Progenitor cell of endocrine pancreas (in vitro differentiated cells): ENCODE data around the gene BCKDK. TPM values are rescaled to one million over a fixed set of nuclear protein-coding genes. Genes with fewer than 3 reads are reported as not detected.

ENCODE experiments used
- DNase-seq: peaks from one replicate; pipeline ENCODE4 v3.0.0; 2021; ENCODE audit warnings: low spot score; ENCODE audit not compliant: unreplicated experiment
- H3K27ac Mint-ChIP-seq: 2 replicates; pipeline ENCODE4 v1.8.0; 2021; ENCODE audit warnings: mild to moderate bottlenecking, moderate library complexity, mixed read lengths
- H3K27me3 Mint-ChIP-seq: 2 replicates; pipeline ENCODE4 v1.8.0; 2021; ENCODE audit warnings: mixed read lengths
- H3K36me3 Mint-ChIP-seq: 2 replicates; pipeline ENCODE4 v1.8.0; 2022; ENCODE audit warnings: mixed read lengths; ENCODE audit not compliant: insufficient read depth
- H3K4me1 Mint-ChIP-seq: 2 replicates; pipeline ENCODE4 v1.8.0; 2021; ENCODE audit warnings: low read depth, mixed read lengths
- H3K4me3 Mint-ChIP-seq: 2 replicates; pipeline ENCODE4 v1.8.0; 2021; ENCODE audit warnings: low read depth, mild to moderate bottlenecking, moderate library complexity, mixed read lengths
- H3K9me3 Mint-ChIP-seq: 2 replicates; pipeline ENCODE4 v1.8.0; 2021; ENCODE audit warnings: low read depth, mixed read lengths
- CTCF ChIP-seq: fragments of 200-600 bp; sonication (generic); IDR thresholded peaks from one replicate; pipeline ENCODE4 v1.5.0; 2021; ENCODE audit warnings: antibody characterized with exemption, mild to moderate bottlenecking; ENCODE audit not compliant: unreplicated experiment
- total RNA-seq: library from RNA; stranded (reverse); gene quantifications from 2 replicates; pipeline ENCODE4 v1.2.1, GENCODE V29; 2021

Gene BCKDK
- total RNA-seq, 1 donor from 2014 or later = 41.7 TPM

GRCh38 chr16:31128711-31129567 lies 20.8 kb downstream of the BCKDK start:
- peak overlapping the region; percentile 71 for H3K27ac Mint-ChIP-seq
- no peaks in the 10 kb centered on the region for H3K9me3 Mint-ChIP-seq
- H3K36me3 Mint-ChIP-seq = peaks cover 18% of the 10 kb centered on the region
- peaks cover 27% of the 10 kb centered on the region for H3K4me1 Mint-ChIP-seq
- no peak for DNase-seq
- H3K27me3 Mint-ChIP-seq = no peaks in the 10 kb centered on the region
- no peak for TF ChIP-seq CTCF
- no peak overlapping the region for H3K4me3 Mint-ChIP-seq

DNA sequence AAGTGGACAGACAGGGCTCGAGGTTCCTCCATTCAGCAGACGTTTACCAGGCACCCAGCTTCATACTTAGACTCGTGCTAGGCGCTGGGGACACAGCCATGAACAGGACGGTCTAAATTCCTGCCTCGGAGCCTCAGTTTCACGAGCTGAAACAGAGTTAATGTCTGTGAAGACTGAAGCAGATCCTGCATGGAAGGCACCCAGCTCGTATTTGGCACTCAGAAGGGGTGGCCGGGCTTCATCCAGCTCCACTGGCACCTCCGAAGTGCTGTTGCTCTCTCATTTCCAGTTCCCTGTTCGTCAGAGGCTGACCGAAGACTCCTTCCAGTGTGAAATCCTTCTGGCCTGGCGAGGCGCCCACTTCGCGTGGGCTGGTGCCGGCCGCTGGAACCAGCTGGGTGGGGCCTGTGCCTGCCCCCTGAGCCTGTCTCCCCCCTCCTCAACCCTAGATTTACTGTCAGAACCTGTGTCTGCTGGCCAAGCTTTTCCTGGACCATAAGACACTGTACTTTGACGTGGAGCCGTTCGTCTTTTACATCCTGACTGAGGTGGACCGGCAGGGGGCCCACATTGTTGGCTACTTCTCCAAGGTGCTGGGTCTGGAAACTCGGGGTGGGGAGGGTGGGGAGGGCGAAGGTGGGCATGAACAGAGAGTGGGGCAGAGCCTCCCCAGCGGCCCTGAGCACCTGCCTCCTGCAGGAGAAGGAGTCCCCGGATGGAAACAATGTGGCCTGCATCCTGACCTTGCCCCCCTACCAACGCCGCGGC lies 21.6 kb downstream of the BCKDK start:
- Mint-ChIP-seq H3K4me1 (peaks cover 32% of the 10 kb centered on the region), H3K27me3 (no peaks in the 10 kb centered on the region), H3K4me3 (no peak overlapping the region), H3K9me3 (no peaks in the 10 kb centered on the region), H3K36me3 (peaks cover 18% of the 10 kb centered on the region), H3K27ac (peak overlapping the region; percentile 98)
- DNase-seq = no peak
- TF ChIP-seq CTCF = no peak

- peak overlapping the region; percentile 98 for H3K27ac Mint-ChIP-seq
- no peaks in the 10 kb centered on the region for H3K9me3 Mint-ChIP-seq
- TF ChIP-seq CTCF = no peak
- H3K4me1 Mint-ChIP-seq = peaks cover 33% of the 10 kb centered on the region
- peaks cover 18% of the 10 kb centered on the region for H3K36me3 Mint-ChIP-seq
- no peaks in the 10 kb centered on the region for H3K27me3 Mint-ChIP-seq
- peak overlapping the region; percentile 38 for H3K4me3 Mint-ChIP-seq
- no peak for DNase-seq
Measured at GRCh38 chr16:31130336-31130891, 22.2 kb downstream of the BCKDK start.

DNA sequence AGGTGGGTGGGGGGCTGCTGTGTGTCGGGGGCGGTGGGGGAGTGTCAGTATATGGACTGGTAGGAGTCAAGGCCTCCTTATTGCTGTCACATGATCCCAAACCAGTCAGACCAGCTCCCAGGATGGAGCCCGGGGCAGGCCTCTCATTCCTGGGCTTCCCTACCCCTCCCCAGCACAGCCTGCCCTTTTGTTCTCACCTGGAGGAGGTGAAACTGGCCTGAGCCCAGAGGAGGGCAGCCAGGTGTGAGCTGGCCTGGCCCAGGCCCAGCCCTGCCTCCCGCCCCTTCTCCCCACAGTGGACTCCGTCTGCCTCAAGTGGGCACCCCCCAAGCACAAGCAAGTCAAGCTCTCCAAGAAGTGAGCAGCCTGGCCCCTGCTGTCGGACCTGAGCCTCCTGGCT lies 22.7 kb downstream of the BCKDK start:
- H3K27me3 Mint-ChIP-seq = no peaks in the 10 kb centered on the region
- H3K4me1 Mint-ChIP-seq = peaks cover 36% of the 10 kb centered on the region
- H3K9me3 Mint-ChIP-seq = no peaks in the 10 kb centered on the region
- H3K27ac Mint-ChIP-seq = peak overlapping the region; percentile 98
- peak overlapping the region; percentile 44 for H3K4me3 Mint-ChIP-seq
- H3K36me3 Mint-ChIP-seq = peaks cover 18% of the 10 kb centered on the region
- TF ChIP-seq CTCF = no peak
- DNase-seq = peak; percentile 53

DNA sequence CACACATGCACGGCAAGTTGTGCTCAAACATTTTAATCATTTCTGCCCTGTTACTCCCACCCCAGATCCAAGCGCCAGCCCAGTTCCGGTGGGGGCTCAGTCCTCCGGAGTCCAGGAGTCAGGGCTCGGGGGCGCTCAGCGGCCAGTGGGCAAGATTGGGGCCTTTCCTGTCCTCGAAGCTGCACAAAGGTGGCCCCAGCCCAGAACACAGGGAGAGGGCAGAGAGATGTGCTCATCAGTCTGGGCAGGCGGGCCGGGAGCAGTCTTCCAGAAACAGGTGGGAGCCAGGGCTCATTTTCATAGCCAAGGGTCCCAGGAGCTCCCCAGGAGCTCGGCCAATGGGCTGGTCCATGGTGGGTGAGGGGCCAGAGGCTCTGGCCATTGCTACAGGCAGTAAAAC lies 23.2 kb downstream of the BCKDK start:
- Mint-ChIP-seq H3K27me3 (no peaks in the 10 kb centered on the region), H3K36me3 (peaks cover 15% of the 10 kb centered on the region), H3K9me3 (no peaks in the 10 kb centered on the region), H3K4me1 (peaks cover 40% of the 10 kb centered on the region), H3K4me3 (peak overlapping the region; percentile 44), H3K27ac (peak overlapping the region; percentile 98)
- TF ChIP-seq CTCF = no peak
- no peak for DNase-seq
